Measurements from ENCODE around the gene ZNF426.
A peak's percentile ranks its signal among the peaks of the same experiment; 100 is the strongest.
"Not testable (repeated sequence)": the region's sequence is repeated elsewhere in the genome, so short reads cannot be mapped to it uniquely, and the experiment has no call there.

ZNF426 gene

GRCh38 chr19:9538183-9539058 lies at the start of gene ZNF426:
TSS of gene ZNF426 (minus strand) at chr19:9538645. CDS start at chr19:9536232, 2,413 bp downstream.
- DNase-seq (ENCODE audit: low read depth in 3 of 3), result peak; percentile 80 to 81 (median 80)

DNA sequence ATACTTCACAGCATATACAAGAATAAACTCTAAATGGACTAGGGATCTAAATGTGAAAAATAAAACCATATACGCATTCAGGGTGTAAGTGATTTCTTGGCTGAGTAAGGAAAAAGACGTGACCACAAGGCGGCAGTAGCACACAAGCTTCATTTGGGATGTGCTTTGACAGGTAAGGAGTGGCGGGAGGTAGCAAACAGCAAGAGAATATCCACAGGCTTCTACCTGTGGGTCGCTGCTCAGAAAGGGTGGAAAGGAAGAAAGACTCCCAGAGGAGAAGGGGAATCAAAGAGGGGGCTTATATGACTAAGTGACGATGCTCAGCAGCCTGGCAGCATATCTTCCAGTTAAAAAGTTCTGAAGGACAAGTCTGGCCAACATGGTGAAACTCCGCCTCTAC lies 48.3 kb upstream of the ZNF426 start:
- DNase-seq (ENCODE audit: low read depth in 3 of 3), result peak; percentile 56 to 73 (median 62)

GRCh38 chr19:9584073-9584833 lies 45.8 kb upstream of the ZNF426 start, which contains the start of gene ZNF121:
TSS of gene ZNF121 (minus strand) at chr19:9584504. CDS start at chr19:9568097, 16,407 bp downstream.
- peak; percentile 68 to 79 (median 72) for DNase-seq (ENCODE audit: low read depth in 3 of 3)

DNA sequence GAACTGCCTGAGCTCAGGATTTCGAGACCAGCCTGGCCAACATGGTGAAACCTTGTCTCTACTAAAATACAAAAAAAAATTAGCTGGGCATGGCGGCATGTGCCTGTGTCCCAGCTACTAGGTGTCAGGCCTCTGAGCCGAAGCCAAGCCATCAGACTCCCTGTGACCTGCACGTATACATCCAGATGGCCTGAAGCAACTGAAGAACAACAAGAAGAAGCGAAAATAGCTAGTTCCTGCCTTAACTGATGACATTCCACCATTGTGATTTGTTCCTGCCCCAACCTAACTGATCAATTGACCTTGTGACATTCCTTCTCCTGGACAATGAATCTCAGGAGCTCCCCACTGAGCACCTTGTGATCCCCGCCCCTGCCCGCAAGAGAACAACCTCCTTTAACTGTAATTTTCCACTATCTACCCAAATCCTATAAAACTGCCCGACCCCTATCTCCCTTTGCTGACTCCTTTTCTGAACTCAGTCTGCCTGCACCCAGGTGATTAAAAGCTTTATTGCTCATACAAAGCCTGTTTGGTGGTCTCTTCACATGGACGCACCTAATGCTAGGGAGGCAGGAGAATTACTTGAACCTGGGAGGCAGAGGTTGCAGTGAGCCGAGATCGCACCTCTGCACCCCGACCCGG lies 43.8 kb upstream of the ZNF426 start:
- not testable (repeated sequence) for DNase-seq (ENCODE audit: low read depth in 3 of 3)

- no peak for DNase-seq (ENCODE audit: low read depth in 3 of 3)
Measured at GRCh38 chr19:9580728-9581127, 42.3 kb upstream of the ZNF426 start.

- DNase-seq (ENCODE audit: low read depth in 3 of 3), result no peak
Measured at GRCh38 chr19:9570255-9570654, 31.8 kb upstream of the ZNF426 start.

GRCh38 chr19:9566729-9567128 lies 28.3 kb upstream of the ZNF426 start:
- DNase-seq (ENCODE audit: low read depth in 3 of 3), result no peak

DNA sequence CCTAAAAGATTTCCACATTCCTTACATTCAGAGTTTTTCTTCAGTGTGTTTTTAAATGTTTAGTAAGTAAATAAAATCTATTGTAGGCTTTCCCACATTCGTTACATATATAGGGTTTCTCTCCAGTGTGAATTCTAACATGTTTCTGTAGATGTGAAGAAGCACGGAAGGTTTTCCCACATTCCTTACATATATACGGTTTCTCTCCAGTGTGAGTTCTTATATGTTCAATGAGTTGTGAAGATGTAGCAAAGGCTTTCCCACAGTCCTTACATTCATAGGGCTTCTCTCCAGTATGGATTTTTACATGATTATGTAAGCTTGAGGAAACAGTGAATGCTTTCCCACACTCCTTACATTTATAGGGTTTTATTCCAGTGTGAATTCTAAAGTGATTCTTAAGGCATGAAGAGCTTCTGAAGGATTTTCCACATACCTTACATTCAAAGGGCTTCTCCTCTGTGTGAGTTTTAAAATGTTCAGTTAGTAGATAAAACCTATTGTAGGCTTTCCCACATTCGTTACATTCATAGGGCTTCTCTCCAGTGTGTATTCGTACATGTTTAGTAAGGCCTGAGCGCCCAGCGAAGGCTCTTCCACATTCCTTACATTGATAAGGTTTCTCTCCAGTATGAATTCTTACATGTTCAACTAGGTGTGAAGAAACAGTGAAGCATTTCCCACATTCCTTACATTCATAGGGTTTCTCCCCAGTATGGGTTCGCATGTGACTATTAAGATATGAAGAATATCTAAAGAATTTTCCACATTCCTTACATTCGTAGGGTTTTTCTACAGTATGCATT lies 27.7 kb upstream of the ZNF426 start:
- DNase-seq (ENCODE audit: low read depth in 3 of 3), result no peak

- DNase-seq (ENCODE audit: low read depth in 3 of 3), result no peak
Measured at GRCh38 chr19:9552536-9553274, 14.3 kb upstream of the ZNF426 start.

- DNase-seq (ENCODE audit: low read depth in 3 of 3), result no peak
Measured at GRCh38 chr19:9547870-9548269, 9.4 kb upstream of the ZNF426 start.

DNA sequence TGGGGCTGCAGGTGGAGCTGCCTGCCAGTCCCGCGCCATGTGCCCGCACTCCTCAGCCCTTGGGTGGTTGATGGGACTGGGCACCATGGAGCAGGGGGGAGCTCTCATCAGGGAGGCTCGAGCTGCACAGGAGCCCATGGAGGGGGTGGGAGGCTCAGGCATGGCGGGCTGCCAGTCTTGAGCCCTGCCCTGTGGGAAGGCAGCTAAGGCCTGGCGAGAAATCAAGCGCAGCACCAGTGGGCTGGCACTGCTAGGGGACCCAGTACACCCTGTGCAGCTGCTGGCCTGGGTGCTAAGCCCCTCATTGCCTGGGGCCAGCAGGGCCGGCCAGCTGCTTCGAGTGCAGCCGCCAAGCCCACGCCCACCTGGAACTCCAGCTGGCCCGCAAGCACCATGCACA lies 2.8 kb upstream of the ZNF426 start:
- not testable (repeated sequence) for DNase-seq (ENCODE audit: low read depth in 3 of 3)

DNA sequence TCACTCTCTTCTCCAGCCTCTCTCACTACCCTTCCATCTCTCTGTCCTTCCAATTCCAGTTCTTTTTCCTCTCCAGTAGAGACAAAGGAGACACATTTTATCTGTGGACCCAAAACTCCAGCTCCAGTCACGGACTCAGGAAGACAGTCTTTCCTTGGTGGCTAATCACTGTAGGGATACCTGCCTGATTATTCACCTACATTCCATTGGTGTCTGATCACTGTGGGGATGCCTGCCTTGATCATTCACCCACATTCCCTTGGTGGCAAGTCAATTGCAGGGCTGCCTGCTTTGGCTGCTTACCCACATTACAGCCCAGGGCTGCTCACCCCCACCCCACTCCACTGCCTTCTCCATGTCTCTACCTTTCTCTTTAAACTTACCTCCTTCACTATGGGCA lies 1.5 kb upstream of the ZNF426 start:
- DNase-seq (ENCODE audit: low read depth in 3 of 3), result not testable (repeated sequence)

DNA sequence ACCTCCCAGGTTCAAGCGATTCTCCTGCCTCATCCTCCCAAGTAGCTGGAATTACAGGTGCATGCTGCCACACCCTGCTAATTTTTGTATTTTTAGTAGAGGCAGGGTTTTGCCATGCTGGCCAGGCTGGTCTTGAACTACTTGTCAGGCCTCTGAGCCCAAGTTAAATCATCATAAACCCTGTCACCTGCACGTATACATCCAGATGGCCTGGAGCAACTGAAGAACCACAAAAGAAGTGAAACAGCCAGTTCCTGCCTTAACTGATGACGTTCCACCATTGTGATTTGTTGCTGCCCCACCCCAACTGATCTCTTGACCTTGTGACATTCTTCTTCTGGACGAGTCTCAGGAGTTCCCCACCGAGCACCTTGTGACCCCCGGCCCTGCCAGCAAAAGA lies 756 bp upstream of the ZNF426 start:
- not testable (repeated sequence) for DNase-seq (ENCODE audit: low read depth in 3 of 3)

DNA sequence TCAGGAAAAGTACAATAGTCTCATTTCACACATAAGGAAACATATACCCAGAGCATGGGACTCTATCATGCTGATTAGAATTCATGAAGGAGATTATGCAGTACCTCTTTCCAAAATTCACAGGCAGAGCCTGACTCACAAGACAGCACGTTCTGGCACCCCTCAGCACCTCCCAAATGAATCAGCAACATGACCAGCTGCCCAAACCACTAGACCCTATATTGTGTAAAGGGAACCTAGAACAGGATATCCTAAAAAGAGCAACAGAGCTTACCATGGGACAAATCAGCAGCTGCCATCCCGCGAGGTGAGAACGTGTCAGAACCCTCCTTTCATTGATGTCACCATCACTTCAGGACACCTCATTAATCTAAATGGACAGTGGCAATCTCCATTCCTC lies 2.5 kb downstream of the ZNF426 start:
- DNase-seq (ENCODE audit: low read depth in 3 of 3), result no peak

DNA sequence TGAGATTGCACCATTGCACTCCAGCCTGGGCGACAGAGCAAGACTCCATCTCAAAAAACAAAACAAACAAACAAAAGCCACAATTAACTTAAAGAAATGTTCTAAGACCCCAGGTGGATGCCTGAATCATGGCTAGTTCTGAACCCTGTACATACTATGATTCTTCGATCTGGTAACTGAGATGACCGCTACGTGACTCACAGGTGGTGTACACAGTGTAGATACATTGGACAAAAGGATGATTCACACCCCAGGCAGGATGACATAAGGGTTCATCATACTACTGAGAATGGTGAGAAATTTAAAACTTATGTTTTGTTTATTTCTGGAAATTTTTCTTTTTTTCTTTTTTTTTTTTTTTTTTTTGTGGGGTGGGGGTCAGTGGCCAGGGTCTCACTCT lies 6.5 kb downstream of the ZNF426 start:
- DNase-seq (ENCODE audit: low read depth in 3 of 3), result no peak

DNA sequence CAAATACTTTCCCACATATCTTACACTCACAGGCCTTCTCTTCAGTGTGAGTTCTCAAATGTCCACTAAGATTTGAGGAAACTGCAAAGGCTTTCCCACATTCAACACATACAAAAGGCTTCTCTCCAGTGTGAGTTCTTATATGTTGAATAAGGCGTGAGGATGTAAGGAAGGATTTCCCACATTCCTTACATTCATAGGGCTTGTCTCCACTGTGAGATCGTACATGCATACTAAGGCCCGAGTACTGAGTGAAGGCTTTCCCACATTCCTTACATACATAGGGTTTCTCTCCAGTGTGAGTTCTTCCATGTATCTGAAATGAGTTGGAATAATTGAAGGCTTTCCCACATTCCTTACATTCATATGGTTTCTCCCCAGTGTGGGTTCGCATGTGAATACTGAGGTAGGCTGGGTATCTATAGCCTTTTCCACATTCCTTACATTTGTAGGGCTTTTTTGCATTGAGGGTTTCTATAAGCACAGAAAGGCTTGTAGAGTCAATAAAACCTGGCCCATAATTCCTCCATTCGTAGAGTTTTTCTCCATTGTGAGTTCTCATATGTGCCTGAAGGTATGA lies 9.6 kb downstream of the ZNF426 start:
- DNase-seq (ENCODE audit: low read depth in 3 of 3), result no peak

DNA sequence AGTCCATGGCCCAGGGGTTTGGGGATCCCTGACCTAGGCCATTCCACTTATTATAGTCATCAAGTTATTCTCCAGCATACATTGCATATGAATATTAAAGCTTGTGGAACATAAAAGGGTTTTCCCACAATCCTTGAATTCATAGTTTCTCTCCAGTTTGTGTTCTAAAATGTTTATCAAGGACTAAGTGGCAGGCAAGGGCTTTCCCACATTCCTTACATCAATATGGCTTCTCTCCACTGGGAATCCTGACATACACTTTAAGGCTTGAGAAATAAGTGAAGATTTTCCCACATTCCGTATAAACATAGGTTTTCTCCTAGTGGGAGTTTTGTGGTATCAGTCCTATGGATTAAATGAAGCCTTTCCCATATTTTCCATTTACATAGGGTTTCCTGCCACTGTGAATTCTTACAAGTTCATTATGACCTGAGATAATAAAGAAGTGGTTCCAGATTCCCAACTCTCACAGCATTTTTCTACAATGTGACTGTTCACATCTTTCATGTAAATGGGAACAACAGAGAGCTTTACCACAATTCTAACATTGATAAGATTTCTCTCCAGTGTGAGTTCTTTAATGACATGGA lies 14.5 kb downstream of the ZNF426 start:
- no peak for DNase-seq (ENCODE audit: low read depth in 3 of 3)

DNA sequence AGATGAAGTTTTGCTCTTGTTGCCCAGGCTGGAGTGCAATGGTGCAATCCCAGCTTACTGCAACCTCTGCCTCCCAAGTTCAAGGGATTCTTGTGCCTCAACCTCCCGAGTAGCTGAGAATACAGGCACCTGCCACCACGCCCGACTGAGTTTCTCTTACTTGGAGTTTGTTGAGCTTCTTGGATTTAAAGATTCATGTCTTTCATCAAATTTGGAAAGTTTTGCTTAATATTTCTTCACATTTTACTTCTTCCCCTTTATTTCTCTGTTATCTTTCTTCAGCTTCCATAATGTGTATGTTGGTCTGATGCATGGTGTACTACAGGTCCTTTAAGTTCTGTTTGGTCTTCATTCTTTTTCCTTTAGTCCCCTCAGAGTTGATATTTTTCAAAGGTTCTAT lies 31.2 kb downstream of the ZNF426 start:
- no peak for DNase-seq (ENCODE audit: low read depth in 3 of 3)

GRCh38 chr19:9500796-9501195 lies 37.6 kb downstream of the ZNF426 start:
- DNase-seq (ENCODE audit: low read depth in 3 of 3), result no peak

All from stimulated activated CD4-positive, alpha-beta T cell treated with anti-CD3 and anti-CD28 coated beads, TNF-alpha, amount 100 ng/mL, for 48 hours (primary cell).